Panc1 (cell line): ENCODE measurements around the gene ENTREP1.

Source experiments
- CTCF ChIP-seq: fragments of 450-650 bp; IDR thresholded peaks from 2 replicates; pipeline ENCODE4 v1.5.1; 2017; ENCODE audit warnings: mild to moderate bottlenecking
- SIN3A ChIP-seq: IDR thresholded peaks from 2 replicates; pipeline ENCODE4 v1.6.1; 2012; ENCODE audit warnings: low read depth, mild to moderate bottlenecking, low read length, moderate library complexity, borderline replicate concordance; ENCODE audit not compliant: insufficient read depth
- TF ChIP-seq, protein P1 (sequence below), 2 experiments: IDR thresholded peaks; 2 replicates each; pipeline ENCODE4 v1.6.1; 2011 to 2012; ENCODE audit warnings: low read depth in 2 of 2, control low read depth in 1 of 2, low read length in 1 of 2, mild to moderate bottlenecking in 1 of 2, moderate library complexity in 1 of 2; ENCODE audit not compliant: insufficient read depth in 1 of 2

GRCh38 chr9:69351227-69351626 lies 26.2 kb downstream of the ENTREP1 start:
- TF ChIP-seq CTCF: no peak
- TF ChIP-seq, protein P1, sequence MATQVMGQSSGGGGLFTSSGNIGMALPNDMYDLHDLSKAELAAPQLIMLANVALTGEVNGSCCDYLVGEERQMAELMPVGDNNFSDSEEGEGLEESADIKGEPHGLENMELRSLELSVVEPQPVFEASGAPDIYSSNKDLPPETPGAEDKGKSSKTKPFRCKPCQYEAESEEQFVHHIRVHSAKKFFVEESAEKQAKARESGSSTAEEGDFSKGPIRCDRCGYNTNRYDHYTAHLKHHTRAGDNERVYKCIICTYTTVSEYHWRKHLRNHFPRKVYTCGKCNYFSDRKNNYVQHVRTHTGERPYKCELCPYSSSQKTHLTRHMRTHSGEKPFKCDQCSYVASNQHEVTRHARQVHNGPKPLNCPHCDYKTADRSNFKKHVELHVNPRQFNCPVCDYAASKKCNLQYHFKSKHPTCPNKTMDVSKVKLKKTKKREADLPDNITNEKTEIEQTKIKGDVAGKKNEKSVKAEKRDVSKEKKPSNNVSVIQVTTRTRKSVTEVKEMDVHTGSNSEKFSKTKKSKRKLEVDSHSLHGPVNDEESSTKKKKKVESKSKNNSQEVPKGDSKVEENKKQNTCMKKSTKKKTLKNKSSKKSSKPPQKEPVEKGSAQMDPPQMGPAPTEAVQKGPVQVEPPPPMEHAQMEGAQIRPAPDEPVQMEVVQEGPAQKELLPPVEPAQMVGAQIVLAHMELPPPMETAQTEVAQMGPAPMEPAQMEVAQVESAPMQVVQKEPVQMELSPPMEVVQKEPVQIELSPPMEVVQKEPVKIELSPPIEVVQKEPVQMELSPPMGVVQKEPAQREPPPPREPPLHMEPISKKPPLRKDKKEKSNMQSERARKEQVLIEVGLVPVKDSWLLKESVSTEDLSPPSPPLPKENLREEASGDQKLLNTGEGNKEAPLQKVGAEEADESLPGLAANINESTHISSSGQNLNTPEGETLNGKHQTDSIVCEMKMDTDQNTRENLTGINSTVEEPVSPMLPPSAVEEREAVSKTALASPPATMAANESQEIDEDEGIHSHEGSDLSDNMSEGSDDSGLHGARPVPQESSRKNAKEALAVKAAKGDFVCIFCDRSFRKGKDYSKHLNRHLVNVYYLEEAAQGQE (IDR thresholded peaks at IDR 0.05; ENCODE audit: insufficient read depth in 1 of 2, low read depth in 2 of 2, low read length in 1 of 2): no peak
- no peak for TF ChIP-seq SIN3A
